ENCODE results near the gene CDKN2AIPNL. TPM values are rescaled to one million over a fixed set of nuclear protein-coding genes. Genes with fewer than 3 reads are reported as not detected.
"Not testable (repeated sequence)": the region's sequence is repeated elsewhere in the genome, so short reads cannot be mapped to it uniquely, and the experiment has no call there.

CDKN2AIPNL gene
- total RNA-seq, 1 experiment from 2014 or later, result 43.6 TPM

- ChIA-PET CTCF (no interaction called here), POLR2A (interaction anchor here (0.5 to 0.6 kb wide), 3 partner anchors 141 to 210 kb away, joined by 3 to 10 read pairs (median 3); partner anchors contain the start of gene JADE2)
- Histone ChIP-seq H3K4me3 (ENCODE audit: low read depth in 2 of 2, low read length in 2 of 2) (no peak overlapping the region), H3K27me3 (ENCODE audit: control insufficient read depth, insufficient read depth, low read length) (no peaks in the 10 kb centered on the region), H3K9me3 (ENCODE audit: control insufficient read depth, insufficient read depth, low read depth, low read length) (no peaks in the 10 kb centered on the region), H3K27ac (ENCODE audit: low read length) (no peak overlapping the region), H3K36me3 (ENCODE audit: control insufficient read depth, insufficient read depth, low read length) (peaks cover 27% of the 10 kb centered on the region), H3K4me1 (ENCODE audit: control insufficient read depth, insufficient read depth, low read length) (no peaks in the 10 kb centered on the region)
- TSS peak; percentile 32 for BruUV-seq (replicated peaks)
- TF ChIP-seq, protein P1, sequence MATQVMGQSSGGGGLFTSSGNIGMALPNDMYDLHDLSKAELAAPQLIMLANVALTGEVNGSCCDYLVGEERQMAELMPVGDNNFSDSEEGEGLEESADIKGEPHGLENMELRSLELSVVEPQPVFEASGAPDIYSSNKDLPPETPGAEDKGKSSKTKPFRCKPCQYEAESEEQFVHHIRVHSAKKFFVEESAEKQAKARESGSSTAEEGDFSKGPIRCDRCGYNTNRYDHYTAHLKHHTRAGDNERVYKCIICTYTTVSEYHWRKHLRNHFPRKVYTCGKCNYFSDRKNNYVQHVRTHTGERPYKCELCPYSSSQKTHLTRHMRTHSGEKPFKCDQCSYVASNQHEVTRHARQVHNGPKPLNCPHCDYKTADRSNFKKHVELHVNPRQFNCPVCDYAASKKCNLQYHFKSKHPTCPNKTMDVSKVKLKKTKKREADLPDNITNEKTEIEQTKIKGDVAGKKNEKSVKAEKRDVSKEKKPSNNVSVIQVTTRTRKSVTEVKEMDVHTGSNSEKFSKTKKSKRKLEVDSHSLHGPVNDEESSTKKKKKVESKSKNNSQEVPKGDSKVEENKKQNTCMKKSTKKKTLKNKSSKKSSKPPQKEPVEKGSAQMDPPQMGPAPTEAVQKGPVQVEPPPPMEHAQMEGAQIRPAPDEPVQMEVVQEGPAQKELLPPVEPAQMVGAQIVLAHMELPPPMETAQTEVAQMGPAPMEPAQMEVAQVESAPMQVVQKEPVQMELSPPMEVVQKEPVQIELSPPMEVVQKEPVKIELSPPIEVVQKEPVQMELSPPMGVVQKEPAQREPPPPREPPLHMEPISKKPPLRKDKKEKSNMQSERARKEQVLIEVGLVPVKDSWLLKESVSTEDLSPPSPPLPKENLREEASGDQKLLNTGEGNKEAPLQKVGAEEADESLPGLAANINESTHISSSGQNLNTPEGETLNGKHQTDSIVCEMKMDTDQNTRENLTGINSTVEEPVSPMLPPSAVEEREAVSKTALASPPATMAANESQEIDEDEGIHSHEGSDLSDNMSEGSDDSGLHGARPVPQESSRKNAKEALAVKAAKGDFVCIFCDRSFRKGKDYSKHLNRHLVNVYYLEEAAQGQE (IDR thresholded peaks at IDR 0.05; ENCODE audit: insufficient read depth in 1 of 2, low read depth in 2 of 2, low read length in 1 of 2), result no peak
- no peak for TF ChIP-seq SIN3A (IDR thresholded peaks at IDR 0.05; ENCODE audit: borderline replicate concordance, insufficient read depth, low read depth, low read length)
- TF ChIP-seq POLR2AphosphoS5 (IDR thresholded peaks at IDR 0.05; ENCODE audit: low read depth, low read length), result no peak
- TF ChIP-seq CTCF (IDR thresholded peaks at IDR 0.05), result no peak
- no peak for TF ChIP-seq TCF7L2 (IDR thresholded peaks at IDR 0.05; ENCODE audit: low read depth, low read length)
- in situ Hi-C loops (cut with HindIII; ENCODE audit: low pct_unique_long_range_greater_than_20kb, low sequenced_read_pairs) (no loop called here), intact Hi-C loops (cut with micrococcal nuclease; ENCODE audit: unreplicated experiment) (no loop called here)
- ATAC-seq (no peak), DNase-seq (ENCODE audit: low read depth, low spot score) (no peak)
Measured at GRCh38 chr5:134383980-134384697, 27.5 kb downstream of the CDKN2AIPNL start.

DNA sequence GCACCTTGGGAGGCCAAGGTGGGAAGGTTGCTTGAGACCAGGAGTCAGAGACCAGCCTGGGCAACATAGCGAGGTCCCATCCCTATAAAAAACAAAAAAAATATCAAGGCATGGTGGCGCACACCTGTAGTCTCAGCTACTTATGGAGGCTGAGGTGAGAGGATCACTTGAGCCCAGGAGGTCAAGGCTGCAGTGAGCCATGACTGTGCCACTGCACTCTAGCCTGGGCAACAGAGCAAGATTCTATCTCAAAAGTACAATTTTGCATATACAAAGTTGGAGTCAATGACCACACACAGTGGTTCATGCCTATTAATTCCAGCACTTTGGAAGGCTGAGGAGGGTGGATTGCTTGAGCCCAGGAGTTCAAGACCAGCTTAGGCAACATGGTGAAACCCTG lies 29.5 kb downstream of the CDKN2AIPNL start:
- H3K4me1 ChIP-seq (ENCODE audit: control insufficient read depth, insufficient read depth, low read length); DNase-seq (ENCODE audit: low read depth, low spot score); H3K27me3 ChIP-seq (ENCODE audit: control insufficient read depth, insufficient read depth, low read length); H3K4me3 ChIP-seq (ENCODE audit: low read depth in 2 of 2, low read length in 2 of 2); in situ Hi-C loops (cut with HindIII; ENCODE audit: low pct_unique_long_range_greater_than_20kb, low sequenced_read_pairs); H3K9me3 ChIP-seq (ENCODE audit: control insufficient read depth, insufficient read depth, low read depth, low read length); POLR2A ChIA-PET; intact Hi-C loops (cut with micrococcal nuclease; ENCODE audit: unreplicated experiment); BruUV-seq (replicated peaks); ATAC-seq; H3K27ac ChIP-seq (ENCODE audit: low read length): not testable (repeated sequence)
- CTCF ChIA-PET, result interaction anchor here (0.7 kb wide), 1 partner anchor 734 kb away, joined by 5 read pairs; no protein-coding TSS in a partner anchor
- peaks cover 19% of the 10 kb centered on the region for H3K36me3 ChIP-seq (ENCODE audit: control insufficient read depth, insufficient read depth, low read length)

GRCh38 chr5:134380346-134380745 lies 31.3 kb downstream of the CDKN2AIPNL start:
- in situ Hi-C loops (cut with HindIII; ENCODE audit: low pct_unique_long_range_greater_than_20kb, low sequenced_read_pairs), result no loop called here
- no peaks in the 10 kb centered on the region for H3K4me1 ChIP-seq (ENCODE audit: control insufficient read depth, insufficient read depth, low read length)
- TF ChIP-seq, protein P1 (IDR thresholded peaks at IDR 0.05; ENCODE audit: insufficient read depth in 1 of 2, low read depth in 2 of 2, low read length in 1 of 2), result no peak
- no peak for TF ChIP-seq CTCF (IDR thresholded peaks at IDR 0.05)
- TF ChIP-seq POLR2AphosphoS5 (IDR thresholded peaks at IDR 0.05; ENCODE audit: low read depth, low read length), result no peak
- no peak for TF ChIP-seq TCF7L2 (IDR thresholded peaks at IDR 0.05; ENCODE audit: low read depth, low read length)
- TF ChIP-seq SIN3A (IDR thresholded peaks at IDR 0.05; ENCODE audit: borderline replicate concordance, insufficient read depth, low read depth, low read length), result no peak
- BruUV-seq (replicated peaks), result no TSS peak
- peaks cover 26% of the 10 kb centered on the region for H3K36me3 ChIP-seq (ENCODE audit: control insufficient read depth, insufficient read depth, low read length)
- no peak overlapping the region for H3K4me3 ChIP-seq (ENCODE audit: low read depth in 2 of 2, low read length in 2 of 2)
- POLR2A ChIA-PET, result interaction anchor here (0.7 kb wide), 1 partner anchor 243 kb away, joined by 8 read pairs; no protein-coding TSS in a partner anchor
- H3K27ac ChIP-seq (ENCODE audit: low read length), result no peak overlapping the region
- CTCF ChIA-PET, result interaction anchor here (1.2 kb wide), 1 partner anchor 207 kb away, joined by 4 read pairs; no protein-coding TSS in a partner anchor
- H3K9me3 ChIP-seq (ENCODE audit: control insufficient read depth, insufficient read depth, low read depth, low read length), result no peaks in the 10 kb centered on the region
- ATAC-seq (no peak), DNase-seq (ENCODE audit: low read depth, low spot score) (no peak)
- H3K27me3 ChIP-seq (ENCODE audit: control insufficient read depth, insufficient read depth, low read length), result no peaks in the 10 kb centered on the region
- intact Hi-C loops (cut with micrococcal nuclease; ENCODE audit: unreplicated experiment), result no loop called here

Data from Panc1 (cell line).